Nephron (organoid): ENCODE data around the gene OSTN.
"Not testable (repeated sequence)": the region's sequence is repeated elsewhere in the genome, so short reads cannot be mapped to it uniquely, and the experiment has no call there.

ENCODE experiments used
- H3K27ac Mint-ChIP-seq, 3 experiments: 2 replicates each; pipeline ENCODE4 v1.8.0; 2020; ENCODE audit warnings: mixed read lengths in 3 of 3, mild to moderate bottlenecking in 2 of 3, moderate library complexity in 1 of 3
- H3K27me3 Mint-ChIP-seq: 2 replicates; pipeline ENCODE4 v1.8.0; 2021; ENCODE audit warnings: low read depth, mild to moderate bottlenecking, moderate library complexity, mixed read lengths
- H3K36me3 Mint-ChIP-seq: 2 replicates; pipeline ENCODE4 v1.8.0; 2020; ENCODE audit warnings: low read depth, mixed read lengths
- H3K4me1 Mint-ChIP-seq: 2 replicates; pipeline ENCODE4 v1.8.0; 2020; ENCODE audit warnings: mixed read lengths
- H3K4me3 Mint-ChIP-seq, 3 experiments: 2 replicates each; pipeline ENCODE4 v1.8.0; 2020; ENCODE audit warnings: mild to moderate bottlenecking in 3 of 3, mixed read lengths in 3 of 3, moderate library complexity in 2 of 3
- H3K9me3 Mint-ChIP-seq: 2 replicates; pipeline ENCODE4 v1.8.0; 2020; ENCODE audit warnings: mixed read lengths
- CTCF ChIP-seq, 3 experiments: fragments of 200-600 bp; sonication (generic); IDR thresholded peaks; one replicate each; pipeline ENCODE4 v1.5.0; 2021; ENCODE audit warnings: antibody characterized with exemption in 3 of 3; ENCODE audit not compliant: unreplicated experiment in 3 of 3

The OSTN gene

GRCh38 chr3:191166368-191166767 lies 32.7 kb upstream of the OSTN start:
- no peaks in the 10 kb centered on the region for H3K4me1 Mint-ChIP-seq

GRCh38 chr3:191169566-191169965 lies 29.5 kb upstream of the OSTN start:
- no peaks in the 10 kb centered on the region for H3K27me3 Mint-ChIP-seq
- H3K9me3 Mint-ChIP-seq, result no peaks in the 10 kb centered on the region
- no peaks in the 10 kb centered on the region for H3K36me3 Mint-ChIP-seq
- H3K27ac Mint-ChIP-seq, result no peak overlapping the region
- no peaks in the 10 kb centered on the region for H3K4me1 Mint-ChIP-seq
- H3K4me3 Mint-ChIP-seq, result no peak overlapping the region
- no peak for TF ChIP-seq CTCF (IDR thresholded peaks at IDR 0.05; ENCODE audit: unreplicated experiment in 3 of 3)

More at GRCh38 chr3:191166368-191166767, 32.7 kb upstream of the OSTN start:
- H3K4me3 Mint-ChIP-seq, result no peak overlapping the region
- no peaks in the 10 kb centered on the region for H3K36me3 Mint-ChIP-seq
- H3K9me3 Mint-ChIP-seq, result peaks cover 3% of the 10 kb centered on the region
- TF ChIP-seq CTCF (IDR thresholded peaks at IDR 0.05; ENCODE audit: unreplicated experiment in 3 of 3), result no peak
- no peak overlapping the region for H3K27ac Mint-ChIP-seq
- H3K27me3 Mint-ChIP-seq, result no peaks in the 10 kb centered on the region

GRCh38 chr3:191170097-191170496 lies 28.9 kb upstream of the OSTN start:
- TF ChIP-seq CTCF (IDR thresholded peaks at IDR 0.05; ENCODE audit: unreplicated experiment in 3 of 3), result no peak
- Mint-ChIP-seq H3K36me3 (no peaks in the 10 kb centered on the region), H3K27ac (no peak overlapping the region), H3K9me3 (no peaks in the 10 kb centered on the region), H3K27me3 (no peaks in the 10 kb centered on the region), H3K4me3 (no peak overlapping the region), H3K4me1 (no peaks in the 10 kb centered on the region)

GRCh38 chr3:191175102-191175501 lies 23.9 kb upstream of the OSTN start:
- Mint-ChIP-seq H3K27ac (no peak overlapping the region), H3K36me3 (no peaks in the 10 kb centered on the region), H3K9me3 (peaks cover 2% of the 10 kb centered on the region), H3K4me1 (peaks cover 5% of the 10 kb centered on the region), H3K27me3 (no peaks in the 10 kb centered on the region), H3K4me3 (no peak overlapping the region)
- no peak for TF ChIP-seq CTCF (IDR thresholded peaks at IDR 0.05; ENCODE audit: unreplicated experiment in 3 of 3)

GRCh38 chr3:191176038-191176785 lies 22.8 kb upstream of the OSTN start:
- H3K27ac Mint-ChIP-seq, result no peak overlapping the region
- H3K36me3 Mint-ChIP-seq, result no peaks in the 10 kb centered on the region
- no peak overlapping the region for H3K4me3 Mint-ChIP-seq
- TF ChIP-seq CTCF (IDR thresholded peaks at IDR 0.05; ENCODE audit: unreplicated experiment in 3 of 3), result no peak
- H3K9me3 Mint-ChIP-seq, result peaks cover 2% of the 10 kb centered on the region
- H3K27me3 Mint-ChIP-seq, result no peaks in the 10 kb centered on the region
- H3K4me1 Mint-ChIP-seq, result peaks cover 5% of the 10 kb centered on the region

GRCh38 chr3:191185382-191185781 lies 13.7 kb upstream of the OSTN start:
- H3K27ac Mint-ChIP-seq, H3K9me3 Mint-ChIP-seq, H3K27me3 Mint-ChIP-seq: not testable (repeated sequence)

GRCh38 chr3:191188246-191188645 lies 10.8 kb upstream of the OSTN start:
- not testable (repeated sequence) for H3K4me1 Mint-ChIP-seq, H3K36me3 Mint-ChIP-seq, H3K27me3 Mint-ChIP-seq, H3K4me3 Mint-ChIP-seq, H3K27ac Mint-ChIP-seq, H3K9me3 Mint-ChIP-seq

More at GRCh38 chr3:191185382-191185781, 13.7 kb upstream of the OSTN start:
- H3K4me3 Mint-ChIP-seq, H3K36me3 Mint-ChIP-seq, H3K4me1 Mint-ChIP-seq: not testable (repeated sequence)

- H3K4me3 Mint-ChIP-seq, H3K27ac Mint-ChIP-seq, H3K27me3 Mint-ChIP-seq, H3K9me3 Mint-ChIP-seq, H3K4me1 Mint-ChIP-seq, H3K36me3 Mint-ChIP-seq: not testable (repeated sequence)
Measured at GRCh38 chr3:191192270-191192669, 6.8 kb upstream of the OSTN start.
